MV-4-11 (cell line): Measurements from ENCODE around the gene S100A14.

ENCODE experiments used
- DNase-seq: peaks from one replicate; lab custom pipeline; 2025; lab: John Stamatoyannopoulos, UW

Gene S100A14

GRCh38 chr1:153638261-153638660 is 22.1 kb upstream of the S100A14 start:
- no peak for DNase-seq

DNA sequence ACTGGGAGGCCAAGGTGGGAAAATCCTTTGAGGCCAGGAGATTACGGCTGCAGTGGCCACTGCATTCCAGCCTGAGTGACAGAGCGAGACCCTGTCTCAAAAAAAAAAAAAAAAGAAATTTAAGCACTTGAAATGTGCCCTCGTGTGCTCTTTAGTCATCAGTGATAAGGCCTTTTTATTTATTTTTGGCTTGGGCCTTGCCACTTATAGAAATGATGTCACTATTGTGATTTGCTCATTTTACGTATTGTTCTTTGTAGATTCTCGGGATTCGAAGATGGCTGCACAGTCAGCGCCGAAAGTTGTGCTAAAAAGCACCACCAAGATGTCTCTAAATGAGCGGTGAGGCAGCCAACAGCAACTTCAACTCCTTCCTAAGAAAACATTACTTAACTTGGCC is 20.2 kb upstream of the S100A14 start:
- DNase-seq: no peak

- no peak for DNase-seq
These were observed 19.7 kb upstream of the S100A14 start for GRCh38 chr1:153635872-153636271.

DNA sequence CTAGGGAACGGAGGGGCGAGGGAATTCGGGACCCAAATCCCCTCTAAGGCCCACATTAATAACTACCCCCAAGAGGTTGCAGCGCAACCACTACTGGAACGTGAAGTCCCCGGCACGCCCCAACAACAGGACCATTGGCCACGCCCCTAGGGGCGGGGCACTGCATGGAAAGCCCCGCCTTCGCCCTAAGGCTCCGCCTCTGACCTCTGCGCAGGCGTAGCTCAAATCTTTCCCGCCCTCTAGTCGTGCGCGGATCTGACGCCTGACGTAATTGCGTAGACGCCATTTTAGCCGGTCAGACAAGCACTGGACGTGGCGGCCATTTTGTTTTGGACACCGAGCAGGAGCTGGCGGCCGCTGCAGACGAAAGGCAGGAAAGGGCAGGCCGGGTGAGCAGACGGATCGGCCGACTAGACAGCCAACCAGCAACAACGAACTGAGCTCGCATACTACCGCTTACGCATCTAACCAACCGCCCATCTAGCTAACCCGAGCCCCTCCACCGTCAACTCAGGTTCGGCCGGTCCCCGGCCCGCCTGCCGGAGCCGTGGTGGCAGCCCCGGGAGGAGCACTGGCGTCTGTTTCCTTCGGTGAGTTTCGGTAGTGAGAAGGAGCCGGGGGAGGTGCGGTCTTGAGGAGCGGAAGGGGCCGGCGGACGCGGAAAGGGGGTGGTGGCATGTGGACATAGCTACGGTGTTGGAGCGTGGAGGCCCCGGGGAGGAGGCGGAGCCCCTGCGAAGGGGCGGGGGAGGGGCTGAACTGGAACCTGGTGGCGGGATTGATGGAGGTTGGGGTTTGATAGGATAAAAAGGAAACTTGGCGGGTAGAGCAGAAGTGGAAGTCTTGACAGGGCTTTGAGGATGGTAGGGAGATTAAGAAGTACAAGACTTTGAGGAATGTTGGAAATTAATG is 17.9 kb upstream of the S100A14 start, which contains the start of gene CHTOP:
Gene CHTOP, plus strand, starts transcription at position 313 of the 912 bp plus-strand sequence. CDS start 2,523 bp downstream, outside the sequence.
- peak; percentile 97 for DNase-seq

GRCh38 chr1:153633161-153633753 is 17.1 kb upstream of the S100A14 start:
- DNase-seq: no peak

DNA sequence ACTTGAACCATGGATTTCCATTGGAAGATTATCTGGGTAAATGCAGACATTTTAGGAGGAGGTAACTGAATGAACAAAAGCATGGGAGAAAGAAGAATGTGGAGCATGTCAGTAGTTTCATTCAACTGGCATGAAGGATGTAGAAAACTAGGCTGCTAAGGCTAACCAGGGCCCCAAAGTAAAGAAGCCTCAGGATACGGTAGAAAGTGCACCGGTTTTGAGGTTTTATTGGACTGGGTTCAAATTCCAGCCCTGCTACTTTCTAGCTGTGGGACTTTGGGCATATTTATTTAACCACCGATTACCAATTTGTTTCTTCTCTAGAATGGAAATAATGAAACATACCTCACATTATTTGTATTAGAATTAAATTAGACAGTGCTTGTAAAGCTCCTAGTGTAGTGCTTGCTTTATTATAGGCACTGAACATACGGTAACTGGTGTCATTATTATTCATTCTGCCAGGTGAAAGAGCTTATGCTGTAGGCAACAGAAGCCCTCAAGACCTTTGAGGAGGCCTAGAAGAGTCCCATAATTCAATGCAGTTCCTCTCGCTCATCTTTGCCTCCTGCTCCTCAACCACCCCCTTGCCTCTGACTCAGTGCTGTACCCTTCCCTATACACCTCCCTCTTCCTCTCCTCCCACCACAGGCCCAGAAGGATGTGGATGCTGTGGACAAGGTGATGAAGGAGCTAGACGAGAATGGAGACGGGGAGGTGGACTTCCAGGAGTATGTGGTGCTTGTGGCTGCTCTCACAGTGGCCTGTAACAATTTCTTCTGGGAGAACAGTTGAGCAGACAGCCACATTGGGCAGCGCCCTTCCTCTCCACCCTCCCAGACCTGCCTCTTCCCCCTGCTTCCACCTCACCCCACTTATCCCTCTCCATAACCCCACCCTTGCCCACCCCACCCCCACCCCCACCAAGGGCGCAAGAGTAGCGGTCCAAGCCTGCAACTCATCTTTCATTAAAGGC is 15.2 kb upstream of the S100A14 start:
- no peak for DNase-seq

DNA sequence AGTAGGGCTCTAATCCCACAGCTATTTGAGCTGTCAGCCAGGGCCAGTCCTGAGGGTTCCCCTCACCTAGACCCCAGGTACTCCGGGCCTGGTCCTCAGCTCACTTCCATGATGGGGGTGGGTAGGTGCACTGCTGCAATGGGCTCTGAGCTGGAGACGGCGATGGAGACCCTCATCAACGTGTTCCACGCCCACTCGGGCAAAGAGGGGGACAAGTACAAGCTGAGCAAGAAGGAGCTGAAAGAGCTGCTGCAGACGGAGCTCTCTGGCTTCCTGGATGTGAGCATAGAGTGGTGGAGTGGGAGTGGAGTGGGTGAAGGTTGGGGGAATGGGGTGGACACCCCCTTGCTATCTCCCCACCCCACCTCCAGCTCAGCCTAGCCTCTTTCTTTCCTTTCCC is 14.3 kb upstream of the S100A14 start:
- no peak for DNase-seq

DNA sequence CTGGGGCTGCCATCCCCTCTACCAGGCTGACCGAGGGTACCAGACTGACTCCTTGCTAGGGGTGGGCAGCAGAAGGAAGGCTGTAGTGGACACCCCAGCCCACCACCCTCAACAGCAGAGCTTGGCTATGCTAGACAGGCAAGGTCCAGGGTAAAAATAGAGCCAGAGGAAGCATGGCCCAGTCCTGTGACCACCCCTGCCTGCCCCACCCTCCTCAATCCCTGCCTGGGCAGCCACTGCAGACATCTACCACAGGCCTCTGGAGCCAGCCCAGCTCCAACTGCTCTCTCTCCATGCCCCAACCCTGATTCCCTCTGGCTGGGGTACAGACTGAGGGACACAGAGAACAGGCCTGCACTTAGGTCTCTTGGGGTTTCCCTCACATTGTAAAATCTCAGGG is 13.8 kb upstream of the S100A14 start:
- no peak for DNase-seq

- DNase-seq: no peak
These were observed 13.2 kb upstream of the S100A14 start for GRCh38 chr1:153629343-153629665.

DNA sequence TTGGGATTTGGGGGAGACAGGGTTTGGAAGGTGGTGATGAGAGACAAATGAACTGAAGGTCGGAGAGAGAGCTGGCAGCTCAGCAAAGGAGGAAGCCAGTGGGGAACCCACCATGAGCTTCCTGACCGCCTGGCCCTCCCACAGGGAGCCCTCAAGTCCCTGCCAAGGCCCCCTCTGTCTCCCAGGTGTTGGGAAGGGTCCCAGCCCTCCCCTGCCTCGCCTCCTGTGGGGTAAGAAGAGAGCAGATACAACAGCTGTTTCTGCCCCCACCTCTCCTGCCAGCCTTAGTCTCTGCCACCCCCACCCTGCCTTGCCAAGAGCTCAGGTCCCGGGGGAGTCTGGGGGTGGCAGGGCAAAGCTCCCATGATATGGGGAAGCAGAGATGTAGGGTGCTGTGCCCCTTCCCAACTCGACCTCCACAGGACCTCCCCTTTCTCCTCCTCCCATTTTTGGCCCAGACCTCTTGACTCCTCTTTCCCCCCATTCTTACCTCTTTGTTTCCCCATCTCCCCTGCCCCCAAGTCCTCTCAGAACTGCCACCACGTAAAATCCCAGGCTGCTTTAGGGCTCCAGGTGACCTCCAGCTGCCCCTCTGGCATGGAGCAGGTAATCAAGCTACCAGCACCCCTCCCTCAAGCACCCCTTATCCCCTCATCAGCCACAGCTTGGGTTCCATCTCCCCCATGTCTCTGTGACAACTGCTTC is 12.7 kb upstream of the S100A14 start:
- no peak for DNase-seq

GRCh38 chr1:153627715-153628626 is 11.8 kb upstream of the S100A14 start, which contains the start of gene S100A1:
S100A1 (plus strand) TSS chr1:153628434; CDS start chr1:153630522, 2,088 bp downstream.
- no peak for DNase-seq

- no peak for DNase-seq
These were observed 11.0 kb upstream of the S100A14 start, which contains the start of gene S100A13 for GRCh38 chr1:153626904-153627714. S100A13 (minus strand) TSS chr1:153627505; CDS start chr1:153626472, 1,033 bp downstream.

GRCh38 chr1:153626477-153626903 is 10.4 kb upstream of the S100A14 start:
- no peak for DNase-seq

- DNase-seq: no peak
These were observed 9.0 kb upstream of the S100A14 start for GRCh38 chr1:153624965-153625611.

DNA sequence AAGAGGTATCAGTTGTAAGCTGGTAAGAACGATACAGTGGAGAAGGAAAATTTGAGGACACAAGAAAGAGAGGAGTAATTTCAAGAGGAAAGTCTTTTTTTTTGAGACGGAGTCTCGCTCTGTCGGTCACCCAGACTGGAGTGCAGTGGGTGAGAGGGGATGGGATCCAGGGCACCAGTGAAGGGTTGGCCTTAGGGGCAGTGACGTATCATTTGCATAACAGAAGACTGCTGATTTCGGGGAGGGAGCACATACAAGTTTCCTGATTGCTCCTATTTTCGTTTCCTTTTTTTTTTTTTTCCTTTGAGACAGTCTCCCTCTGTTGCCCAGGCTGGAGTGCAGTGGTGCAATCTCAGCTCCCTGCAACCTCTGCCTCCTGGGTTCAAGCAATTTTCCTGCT is 7.0 kb upstream of the S100A14 start:
- peak; percentile 81 for DNase-seq

- no peak for DNase-seq
These were observed 3.0 kb upstream of the S100A14 start for GRCh38 chr1:153619171-153619570.

- DNase-seq: no peak
These were observed 1.5 kb upstream of the S100A14 start for GRCh38 chr1:153617663-153618062.

DNA sequence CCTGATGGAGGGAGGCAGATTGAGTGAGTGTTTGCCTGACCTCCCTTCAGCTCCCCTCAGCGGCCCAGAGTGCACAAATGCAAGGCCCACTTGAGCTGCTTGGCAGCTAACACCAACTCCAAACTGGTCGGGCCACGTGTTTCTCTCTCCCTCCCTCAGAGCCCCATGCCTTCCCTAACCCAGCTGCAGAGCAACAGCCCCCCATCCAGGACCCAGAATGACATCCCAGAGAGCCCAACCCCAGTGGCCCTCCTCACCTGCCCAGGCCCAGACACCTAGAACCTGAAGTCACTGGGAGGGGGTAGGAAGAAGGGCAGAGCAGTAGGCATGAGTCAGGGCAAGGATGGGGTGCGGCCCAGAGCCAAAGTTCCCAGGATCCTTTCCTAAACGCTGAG is 789 bp upstream of the S100A14 start:
- no peak for DNase-seq

DNA sequence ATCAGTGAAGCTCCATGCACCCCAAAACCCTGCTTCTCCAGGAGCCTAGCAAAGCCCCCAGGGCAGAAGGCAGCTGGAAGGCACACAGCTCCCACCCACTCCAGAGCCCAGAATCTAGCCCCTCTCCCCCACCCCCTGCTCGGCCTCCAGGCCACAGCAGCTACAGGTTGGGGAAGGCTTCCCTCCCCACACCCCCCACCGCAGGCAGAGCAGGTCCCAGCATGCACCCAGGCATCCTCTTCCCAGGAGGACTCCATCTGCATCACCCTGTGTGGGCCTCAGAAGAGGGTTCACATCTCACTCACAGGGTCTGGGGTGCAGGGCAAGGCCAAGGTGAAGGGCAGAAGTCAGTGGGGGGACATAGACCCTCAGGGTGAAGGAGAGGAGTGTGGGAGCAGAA is 719 bp downstream of the S100A14 start:
- no peak for DNase-seq
